OCI-LY1 (cell line): ENCODE measurements around the gene DOCK4.

Source experiments
- H2AFZ ChIP-seq: fragments of 200-600 bp; sonication (generic), shearing (Covaris generic); 2 replicates; pipeline ENCODE4 v1.6.0; 2014; ENCODE audit warnings: antibody characterized with exemption, mild to moderate bottlenecking, low read length
- H3F3A ChIP-seq: fragments of 200-600 bp; sonication (generic), shearing (Covaris generic); 2 replicates; pipeline ENCODE4 v1.6.0; 2014; ENCODE audit warnings: mild to moderate bottlenecking, antibody characterized with exemption, low read length, moderate library complexity; ENCODE audit not compliant: insufficient read depth
- H3K27ac ChIP-seq: fragments of 200-600 bp; sonication (generic); 2 replicates; pipeline ENCODE4 v1.5.1; 2014; ENCODE audit warnings: low read length, mixed run types, mild to moderate bottlenecking, low read depth; ENCODE audit not compliant: poor library complexity, severe bottlenecking
- H3K27me3 ChIP-seq: fragments of 200-600 bp; sonication (generic); 2 replicates; pipeline ENCODE4 v1.6.0; 2014; ENCODE audit warnings: antibody characterized with exemption, mild to moderate bottlenecking, low read length, moderate library complexity; ENCODE audit not compliant: insufficient read depth
- H3K36me3 ChIP-seq: fragments of 200-600 bp; sonication (generic); 2 replicates; pipeline ENCODE4 v1.6.1; 2014; ENCODE audit warnings: mild to moderate bottlenecking, antibody characterized with exemption, low read length, moderate library complexity, mixed read lengths; ENCODE audit not compliant: insufficient read depth
- H3K4me1 ChIP-seq: fragments of 200-600 bp; sonication (generic); 2 replicates; pipeline ENCODE4 v1.5.1; 2014; ENCODE audit warnings: mild to moderate bottlenecking, low read length, moderate library complexity; ENCODE audit not compliant: insufficient read depth, severe bottlenecking
- H3K4me2 ChIP-seq: fragments of 200-600 bp; sonication (generic), shearing (Covaris generic); 2 replicates; pipeline ENCODE4 v1.6.1; 2014; ENCODE audit warnings: low read length
- H3K4me3 ChIP-seq: fragments of 200-600 bp; sonication (generic); 2 replicates; pipeline ENCODE4 v1.5.1; 2014; ENCODE audit warnings: low read length, low read depth, mild to moderate bottlenecking, mixed read lengths; ENCODE audit not compliant: poor library complexity, severe bottlenecking
- H3K79me2 ChIP-seq: fragments of 200-600 bp; shearing (Covaris generic); 2 replicates; pipeline ENCODE4 v1.6.1; 2016; ENCODE audit warnings: mixed run types, low read length, mixed read lengths; ENCODE audit not compliant: insufficient read depth
- H3K9ac ChIP-seq: fragments of 200-600 bp; sonication (generic), shearing (Covaris generic); 2 replicates; pipeline ENCODE4 v1.6.1; 2014; ENCODE audit warnings: mild to moderate bottlenecking, low read length, mixed read lengths
- H3K9me2 ChIP-seq: fragments of 200-600 bp; sonication (generic), shearing (Covaris generic); 2 replicates; pipeline ENCODE4 v1.6.1; 2014; ENCODE audit warnings: low read depth, mild to moderate bottlenecking, low read length, mixed read lengths
- H3K9me3 ChIP-seq: fragments of 200-600 bp; shearing (Covaris generic); 2 replicates; pipeline ENCODE4 v1.6.1; 2014; ENCODE audit warnings: low read length, mixed read lengths
- H4K20me1 ChIP-seq: fragments of 200-600 bp; sonication (generic), shearing (Covaris generic); 2 replicates; pipeline ENCODE4 v1.6.0; 2016; ENCODE audit warnings: mild to moderate bottlenecking, low read length; ENCODE audit not compliant: insufficient read depth
- EZH2 ChIP-seq: fragments of 200-600 bp; sonication (generic), shearing (Covaris generic); IDR thresholded peaks from 2 replicates; pipeline ENCODE4 v1.8.0; 2017; ENCODE audit warnings: borderline replicate concordance, mixed run types, mild to moderate bottlenecking, antibody characterized with exemption, low read length, moderate library complexity, mixed read lengths
- TF ChIP-seq, protein P1 (sequence below): fragments of 200-600 bp; sonication (generic), shearing (Covaris generic); IDR thresholded peaks from 2 replicates; pipeline ENCODE4 v1.5.1; 2017; ENCODE audit warnings: mild to moderate bottlenecking, antibody characterized with exemption, low read length, moderate library complexity, mixed read lengths

Gene DOCK4

DNA sequence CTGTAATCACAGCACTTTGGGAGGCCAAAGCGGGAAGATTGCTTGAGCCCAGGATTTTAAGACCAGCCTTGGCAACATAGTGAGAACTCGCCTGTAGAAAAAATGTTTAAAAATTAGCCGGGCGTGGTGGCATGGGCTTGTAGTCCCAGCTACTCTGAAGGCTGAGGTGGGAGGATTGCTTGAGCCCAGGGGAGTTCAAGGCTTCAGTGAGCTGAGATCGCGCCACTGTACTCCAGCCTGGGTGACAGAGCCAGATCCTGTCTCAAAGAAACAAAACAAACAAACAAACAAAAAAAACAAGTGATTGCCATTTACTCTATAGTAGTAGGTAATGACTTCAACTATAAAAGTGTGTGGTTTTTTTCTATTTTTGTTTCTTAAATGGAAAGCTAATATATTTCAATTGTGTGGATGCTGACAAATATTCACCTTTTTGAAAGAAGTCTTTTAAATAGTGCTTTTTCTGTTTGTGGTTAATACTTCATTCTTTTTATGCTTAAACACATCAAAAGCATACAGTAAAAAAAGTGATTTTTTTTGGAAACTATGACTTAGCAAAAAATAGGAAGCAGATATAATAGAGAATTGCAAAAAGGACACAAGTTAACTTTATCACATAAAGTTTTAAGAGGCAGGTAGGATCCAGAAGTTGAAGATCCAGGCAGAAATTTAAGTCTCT, 48.6 kb upstream of the DOCK4 start:
- H2AFZ ChIP-seq = no peak overlapping the region
- H3F3A ChIP-seq = no peaks in the 10 kb centered on the region
- H3K9me3 ChIP-seq = no peaks in the 10 kb centered on the region
- no peaks in the 10 kb centered on the region for H4K20me1 ChIP-seq
- H3K27me3 ChIP-seq = no peaks in the 10 kb centered on the region
- no peak overlapping the region for H3K9ac ChIP-seq
- H3K79me2 ChIP-seq = no peaks in the 10 kb centered on the region
- TF ChIP-seq, protein P1, sequence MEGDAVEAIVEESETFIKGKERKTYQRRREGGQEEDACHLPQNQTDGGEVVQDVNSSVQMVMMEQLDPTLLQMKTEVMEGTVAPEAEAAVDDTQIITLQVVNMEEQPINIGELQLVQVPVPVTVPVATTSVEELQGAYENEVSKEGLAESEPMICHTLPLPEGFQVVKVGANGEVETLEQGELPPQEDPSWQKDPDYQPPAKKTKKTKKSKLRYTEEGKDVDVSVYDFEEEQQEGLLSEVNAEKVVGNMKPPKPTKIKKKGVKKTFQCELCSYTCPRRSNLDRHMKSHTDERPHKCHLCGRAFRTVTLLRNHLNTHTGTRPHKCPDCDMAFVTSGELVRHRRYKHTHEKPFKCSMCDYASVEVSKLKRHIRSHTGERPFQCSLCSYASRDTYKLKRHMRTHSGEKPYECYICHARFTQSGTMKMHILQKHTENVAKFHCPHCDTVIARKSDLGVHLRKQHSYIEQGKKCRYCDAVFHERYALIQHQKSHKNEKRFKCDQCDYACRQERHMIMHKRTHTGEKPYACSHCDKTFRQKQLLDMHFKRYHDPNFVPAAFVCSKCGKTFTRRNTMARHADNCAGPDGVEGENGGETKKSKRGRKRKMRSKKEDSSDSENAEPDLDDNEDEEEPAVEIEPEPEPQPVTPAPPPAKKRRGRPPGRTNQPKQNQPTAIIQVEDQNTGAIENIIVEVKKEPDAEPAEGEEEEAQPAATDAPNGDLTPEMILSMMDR = no peak
- no peak for TF ChIP-seq EZH2
- no peaks in the 10 kb centered on the region for H3K4me1 ChIP-seq
- no peak overlapping the region for H3K4me3 ChIP-seq
- H3K9me2 ChIP-seq = no peaks in the 10 kb centered on the region
- no peaks in the 10 kb centered on the region for H3K36me3 ChIP-seq
- no peak overlapping the region for H3K4me2 ChIP-seq
- H3K27ac ChIP-seq = no peak overlapping the region

GRCh38 chr7:112254156-112254555, 48.0 kb upstream of the DOCK4 start:
- H3K27me3 ChIP-seq = no peaks in the 10 kb centered on the region
- H3K4me2 ChIP-seq = no peak overlapping the region
- TF ChIP-seq, protein P1 = no peak
- TF ChIP-seq EZH2 = no peak
- no peaks in the 10 kb centered on the region for H3K36me3 ChIP-seq
- H3K79me2 ChIP-seq = no peaks in the 10 kb centered on the region
- no peaks in the 10 kb centered on the region for H3K9me2 ChIP-seq
- no peak overlapping the region for H2AFZ ChIP-seq
- no peaks in the 10 kb centered on the region for H3K4me1 ChIP-seq
- no peaks in the 10 kb centered on the region for H3F3A ChIP-seq
- H3K4me3 ChIP-seq = no peak overlapping the region
- H3K27ac ChIP-seq = no peak overlapping the region
- H3K9ac ChIP-seq = no peak overlapping the region
- H3K9me3 ChIP-seq = no peaks in the 10 kb centered on the region
- H4K20me1 ChIP-seq = no peaks in the 10 kb centered on the region

GRCh38 chr7:112252691-112253090, 46.5 kb upstream of the DOCK4 start:
- H3K4me2 ChIP-seq = no peak overlapping the region
- no peak overlapping the region for H3K27ac ChIP-seq
- no peak overlapping the region for H2AFZ ChIP-seq
- H3K79me2 ChIP-seq = no peaks in the 10 kb centered on the region
- no peak overlapping the region for H3K9ac ChIP-seq
- no peak for TF ChIP-seq EZH2
- TF ChIP-seq, protein P1 = no peak
- H3K27me3 ChIP-seq = no peaks in the 10 kb centered on the region
- H4K20me1 ChIP-seq = no peaks in the 10 kb centered on the region
- H3K4me3 ChIP-seq = no peak overlapping the region
- H3K9me3 ChIP-seq = no peaks in the 10 kb centered on the region
- no peaks in the 10 kb centered on the region for H3K4me1 ChIP-seq
- no peaks in the 10 kb centered on the region for H3K36me3 ChIP-seq
- no peaks in the 10 kb centered on the region for H3K9me2 ChIP-seq
- H3F3A ChIP-seq = no peaks in the 10 kb centered on the region
